HCT116 (cell line): ENCODE data around the gene ZNF423. TPM values are rescaled to one million over a fixed set of nuclear protein-coding genes. Genes with fewer than 3 reads are reported as not detected.

Experiments used
- ATAC-seq: fragments of 200-7000 bp; cut with Tn5 transposase; 2 replicates; pipeline ENCODE4 v1.9.1; 2020; ENCODE audit warnings: mild to moderate bottlenecking, moderate library complexity
- BruUV-seq: library from RNA; stranded (reverse); fragments of 400-500 nt; replicated peaks from 2 replicates; lab custom pipeline; 2021; lab: Mats Ljungman, UMichigan
- CTCF ChIA-PET: fragments of 300-600 bp; sonication (Branson Sonifier 250); formaldehyde crosslinking; loops from one replicate; lab custom pipeline; 2021; ENCODE audit warnings: antibody characterized with exemption; lab: Charles Lee
- POLR2A ChIA-PET: fragments of 300-600, 350-600 bp; sonication (Branson Sonifier 250); formaldehyde crosslinking; loops from one replicate; lab custom pipeline; 2021; ENCODE audit warnings: antibody characterized with exemption; lab: Charles Lee
- RAD21 ChIA-PET, 2 experiments: fragments of 300-600 bp; sonication (Branson Sonifier 250); formaldehyde crosslinking; loops; one replicate each; lab custom pipeline; 2023; ENCODE audit warnings: low total read pairs in 2 of 2; ENCODE audit not compliant: uncharacterized antibody in 2 of 2, unreplicated experiment in 2 of 2, low non-redundant PET in 1 of 2; lab: Charles Lee
- DNase-seq: peaks from one replicate; pipeline ENCODE4 v3.0.0-alpha.2; 2010; ENCODE audit warnings: low read depth, low spot score
- H2AFZ ChIP-seq: fragments of 200-600 bp; shearing (Covaris generic), sonication (generic); 2 replicates; pipeline ENCODE4 v1.6.1; 2017; ENCODE audit warnings: low read depth, mixed run types, mixed read lengths, antibody characterized with exemption, low read length; ENCODE audit not compliant: poor library complexity, severe bottlenecking
- H3K27ac ChIP-seq: 2 replicates; pipeline ENCODE4 v1.5.1; 2012; ENCODE audit warnings: low read depth, low read length
- H3K27me3 ChIP-seq: fragments of 200-600 bp; sonication (generic); 2 replicates; pipeline ENCODE4 v1.6.1; 2016; ENCODE audit warnings: mixed run types, low read length, mixed read lengths; ENCODE audit not compliant: insufficient read depth
- H3K36me3 ChIP-seq, 2 experiments: fragments of 200-500 bp in 1 of 2; fragments of 200-600 bp in 1 of 2; sonication (Bioruptor generic) in 1 of 2; sonication (generic) in 1 of 2; 2 replicates each; pipeline versions ENCODE4 v1.5.1 to v1.6.1; 2014 to 2016; ENCODE audit warnings: low read length in 2 of 2, inconsistent platforms in 1 of 2, mixed read lengths in 1 of 2, mixed run types in 1 of 2; ENCODE audit not compliant: insufficient read depth in 2 of 2, control insufficient read depth in 1 of 2
- H3K4me1 ChIP-seq, 2 experiments: fragments of 200-600 bp in 1 of 2; sonication (generic) in 1 of 2; 2 replicates each; pipeline versions ENCODE4 v1.5.1 to v1.6.1; 2012 to 2017; ENCODE audit warnings: low read length in 2 of 2, inconsistent platforms in 1 of 2, mild to moderate bottlenecking in 1 of 2, mixed read lengths in 1 of 2, mixed run types in 1 of 2, moderate library complexity in 1 of 2; ENCODE audit not compliant: insufficient read depth in 2 of 2, control insufficient read depth in 1 of 2
- H3K4me2 ChIP-seq: fragments of 200-600 bp; sonication (generic); 2 replicates; pipeline ENCODE4 v1.6.1; 2017; ENCODE audit warnings: mixed run types, low read length, mixed read lengths
- H3K4me3 ChIP-seq, 2 experiments: fragments of 200-600 bp in 1 of 2; sonication (generic) in 1 of 2; replicated peaks in 1 of 2; 2 replicates each; pipeline ENCODE4 v1.5.1; 2011 to 2016; ENCODE audit warnings: low read length in 2 of 2, control low read depth in 1 of 2, low read depth in 1 of 2, mild to moderate bottlenecking in 1 of 2, mixed read lengths in 1 of 2, mixed run types in 1 of 2
- H3K79me2 ChIP-seq: fragments of 200-600 bp; sonication (generic); 2 replicates; pipeline ENCODE4 v1.6.1; 2017; ENCODE audit warnings: mild to moderate bottlenecking, mixed run types, low read length, moderate library complexity, mixed read lengths; ENCODE audit not compliant: insufficient read depth
- H3K9ac ChIP-seq: fragments of 200-600 bp; sonication (generic); 2 replicates; pipeline ENCODE4 v1.6.1; 2016; ENCODE audit warnings: low read length, mixed read lengths
- H3K9me2 ChIP-seq: fragments of 200-600 bp; sonication (generic), shearing (Covaris generic); 2 replicates; pipeline ENCODE4 v1.6.1; 2017; ENCODE audit warnings: mixed run types, mild to moderate bottlenecking, moderate library complexity; ENCODE audit not compliant: insufficient read depth
- H3K9me3 ChIP-seq, 2 experiments: fragments of 200-500 bp in 1 of 2; fragments of 200-600 bp in 1 of 2; sonication (Bioruptor generic) in 1 of 2; sonication (generic) in 1 of 2; 2 replicates each; pipeline ENCODE4 v1.6.1; 2014 to 2017; ENCODE audit warnings: low read length in 2 of 2, mixed read lengths in 2 of 2, inconsistent platforms in 1 of 2, low read depth in 1 of 2, mild to moderate bottlenecking in 1 of 2, mixed run types in 1 of 2, moderate library complexity in 1 of 2; ENCODE audit not compliant: control insufficient read depth in 1 of 2, insufficient read depth in 1 of 2
- H4K20me1 ChIP-seq: fragments of 200-600 bp; sonication (generic), shearing (Covaris generic); 2 replicates; pipeline ENCODE4 v1.6.1; 2017; ENCODE audit warnings: mixed run types, mild to moderate bottlenecking, moderate library complexity; ENCODE audit not compliant: insufficient read depth
- CEBPB ChIP-seq: IDR thresholded peaks from 2 replicates; pipeline ENCODE4 v1.6.1; 2012; ENCODE audit warnings: low read depth
- JUND ChIP-seq: IDR thresholded peaks from 2 replicates; pipeline ENCODE4 v1.6.1; 2012
- SRF ChIP-seq: IDR thresholded peaks from 2 replicates; pipeline ENCODE4 v1.6.1; 2012; ENCODE audit warnings: low read depth
- ZBTB33 ChIP-seq: IDR thresholded peaks from 2 replicates; pipeline ENCODE4 v1.6.1; 2011; ENCODE audit warnings: mild to moderate bottlenecking, low read length, moderate library complexity; ENCODE audit not compliant: insufficient replicate concordance; ENCODE audit errors: extremely low read depth
- intact Hi-C: fragments of 100-400 bp; cut with micrococcal nuclease; formaldehyde crosslinking; loops from 2 replicates; pipeline ENCODE4 v1.10.0; 2022
- total RNA-seq: library from RNA; stranded (reverse); gene quantifications from one replicate; pipeline ENCODE4 v1.2.1, GENCODE V29; 2021; ENCODE audit not compliant: unreplicated experiment
- TF ChIP-seq, protein P1 (sequence below): IDR thresholded peaks from 2 replicates; pipeline ENCODE4 v1.6.1; 2012

Gene ZNF423
- total RNA-seq, 1 experiment from 2014 or later: 0.22 TPM

DNA sequence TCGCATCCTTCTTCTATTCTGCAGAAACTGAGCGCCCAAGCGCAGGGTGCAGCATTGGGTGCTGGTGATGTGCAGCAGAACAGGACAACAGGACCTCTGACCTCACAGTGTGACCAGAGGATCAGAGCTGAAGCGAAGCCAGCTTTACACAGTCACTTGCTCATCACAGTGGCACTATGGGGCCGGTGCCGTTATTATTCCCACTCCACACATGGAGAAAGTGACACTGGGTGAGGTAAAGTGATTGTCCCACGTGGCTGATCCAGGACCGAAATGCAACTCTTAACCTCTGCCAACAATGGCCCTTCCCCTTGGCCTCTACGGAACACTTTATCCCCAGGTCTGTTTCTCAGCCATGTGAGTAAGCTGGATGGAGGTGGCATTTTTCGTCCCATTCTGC lies 311.1 kb downstream of the ZNF423 start (continued):
- no peak for TF ChIP-seq ZBTB33
- TF ChIP-seq SRF: no peak
- no peak for TF ChIP-seq CEBPB
- TF ChIP-seq, all 23 proteins: peak for 0

DNA sequence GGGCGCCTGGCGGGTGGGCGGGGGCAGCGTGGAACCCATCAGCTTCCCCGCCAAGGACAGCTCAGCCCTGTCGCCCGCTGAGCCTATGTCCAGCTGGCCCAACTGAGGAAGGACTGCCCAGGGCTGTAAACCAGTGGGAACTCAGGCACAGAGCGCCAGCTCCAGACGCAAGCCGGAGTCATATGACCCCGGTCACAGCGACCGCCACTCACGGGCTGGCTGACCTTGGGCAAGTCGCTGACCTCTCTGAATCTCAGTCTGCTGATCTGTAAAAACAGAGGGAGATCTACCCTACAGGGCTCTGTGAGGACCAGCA lies 312.3 kb downstream of the ZNF423 start:
- intact Hi-C loops: no loop called here
- ChIA-PET POLR2A (no interaction called here), CTCF (interaction anchor here (1.2 kb wide), 1 partner anchor 49 kb away, joined by 3 read pairs; no protein-coding TSS in a partner anchor)

More for the DNA sequence above, 312.3 kb downstream of the ZNF423 start:
- Histone ChIP-seq H3K4me2 (no peak overlapping the region), H3K27ac (no peak overlapping the region), H3K36me3 (no peaks in the 10 kb centered on the region), H3K4me3 (no peak overlapping the region), H2AFZ (no peak overlapping the region), H3K79me2 (no peaks in the 10 kb centered on the region), H3K9ac (no peak overlapping the region), H4K20me1 (no peaks in the 10 kb centered on the region), H3K27me3 (peaks cover 27% of the 10 kb centered on the region), H3K4me1 (no peaks in the 10 kb centered on the region), H3K9me2 (no peaks in the 10 kb centered on the region), H3K9me3 (no peaks in the 10 kb centered on the region)
- RAD21 ChIA-PET: no interaction called here
- TF ChIP-seq, protein P1, sequence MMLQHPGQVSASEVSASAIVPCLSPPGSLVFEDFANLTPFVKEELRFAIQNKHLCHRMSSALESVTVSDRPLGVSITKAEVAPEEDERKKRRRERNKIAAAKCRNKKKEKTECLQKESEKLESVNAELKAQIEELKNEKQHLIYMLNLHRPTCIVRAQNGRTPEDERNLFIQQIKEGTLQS: no peak
- no peak for TF ChIP-seq JUND
- no peak for ATAC-seq
- no peak for DNase-seq
- BruUV-seq: no TSS peak
